GM18508 (cell line): ENCODE data around the gene ZNF654.
"Not testable (repeated sequence)": the region's sequence is repeated elsewhere in the genome, so short reads cannot be mapped to it uniquely, and the experiment has no call there.

Experiments
- ATAC-seq: cut with Tn5 transposase; IDR thresholded peaks from one replicate; pipeline ENCODE4 v1.9.1; 2021; ENCODE audit warnings: moderate number of reproducible peaks; ENCODE audit not compliant: insufficient read depth, unreplicated experiment

The ZNF654 gene

DNA sequence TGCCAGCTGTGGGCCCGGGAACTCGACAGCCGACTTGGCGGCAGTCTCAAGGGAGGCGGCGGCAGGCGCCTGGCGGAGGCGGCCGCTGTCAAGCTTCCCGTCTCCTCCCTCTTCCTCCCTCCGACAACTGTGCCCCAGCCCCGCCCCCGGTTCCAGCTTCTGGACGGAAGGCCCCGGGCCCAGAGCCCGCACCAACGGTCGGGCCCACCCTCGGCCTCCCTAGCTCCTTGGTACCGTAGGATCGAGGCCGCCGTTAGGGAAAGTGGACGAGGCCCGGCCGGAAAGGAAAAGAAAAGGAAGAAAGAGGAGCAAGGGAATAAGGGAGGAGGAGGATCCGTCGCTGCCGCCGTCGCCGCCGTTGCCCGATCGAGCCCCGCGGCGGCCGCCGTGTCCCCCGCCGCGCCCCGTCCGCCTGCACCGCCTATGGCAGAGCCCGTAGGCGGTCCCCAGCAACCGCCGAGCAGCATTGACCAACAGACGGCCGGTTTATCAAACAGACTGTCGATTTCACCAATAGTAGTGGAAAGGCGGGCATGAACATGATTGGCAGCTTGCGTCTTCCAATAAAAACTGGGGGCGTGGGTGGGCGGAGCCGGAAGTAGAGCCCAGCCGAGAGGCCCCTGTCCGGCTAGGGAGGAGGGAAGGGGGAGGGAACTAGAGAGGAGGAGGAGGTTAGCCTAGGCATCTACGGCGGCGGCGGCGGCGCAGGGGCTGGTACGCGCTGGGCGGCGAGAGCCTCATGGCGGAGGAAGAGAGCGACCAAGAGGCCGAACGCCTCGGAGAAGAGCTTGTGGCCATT is at the start of gene ZNF654, which contains the start of gene CGGBP1:
TSS of gene ZNF654 (plus strand) at position 675 of the 799 bp plus-strand sequence. CDS start at position 740, 65 bp downstream.
TSS of gene CGGBP1 (minus strand) at position 425 of the 799 bp plus-strand sequence. CDS start 3,029 bp downstream, outside the sequence.
- ATAC-seq = peak; percentile 90

DNA sequence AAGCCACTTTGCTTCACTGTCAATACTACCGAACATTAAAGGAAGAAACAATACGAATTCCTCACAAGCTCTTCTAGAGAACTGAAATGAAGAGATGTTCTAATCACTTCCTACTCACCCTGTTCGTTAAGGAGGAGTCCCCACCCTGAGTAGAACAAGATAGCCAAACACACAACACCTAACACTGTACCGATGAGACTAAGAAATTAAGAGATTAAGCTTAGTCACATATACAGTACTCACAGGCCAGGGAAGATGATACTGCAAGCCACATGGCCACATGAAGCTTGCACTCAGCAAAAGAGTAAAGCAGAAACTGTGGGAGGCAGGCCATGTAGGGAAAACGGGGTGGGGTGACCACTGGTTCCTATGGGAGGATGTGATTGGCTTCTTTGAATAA is 48.2 kb upstream of the ZNF654 start:
- no peak for ATAC-seq

DNA sequence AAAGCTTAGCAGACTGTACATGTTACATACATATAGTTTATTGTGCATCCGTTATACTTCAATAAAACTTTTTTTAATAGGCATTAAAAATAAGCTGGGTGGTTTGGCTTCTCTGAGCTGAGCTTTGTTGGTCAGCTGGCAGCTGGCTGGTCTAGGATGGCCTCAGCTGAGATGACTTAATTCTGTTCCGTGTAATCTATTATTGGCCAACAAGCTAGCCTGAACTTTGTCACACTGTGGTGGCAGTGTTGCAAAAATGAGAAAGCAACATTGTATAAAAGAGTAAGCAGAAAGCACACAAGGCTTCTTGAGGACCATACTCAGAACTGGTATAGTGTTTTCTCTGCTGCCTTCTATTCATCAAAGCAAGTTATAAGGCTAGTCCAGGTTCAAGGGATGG is 45.5 kb upstream of the ZNF654 start:
- no peak for ATAC-seq

DNA sequence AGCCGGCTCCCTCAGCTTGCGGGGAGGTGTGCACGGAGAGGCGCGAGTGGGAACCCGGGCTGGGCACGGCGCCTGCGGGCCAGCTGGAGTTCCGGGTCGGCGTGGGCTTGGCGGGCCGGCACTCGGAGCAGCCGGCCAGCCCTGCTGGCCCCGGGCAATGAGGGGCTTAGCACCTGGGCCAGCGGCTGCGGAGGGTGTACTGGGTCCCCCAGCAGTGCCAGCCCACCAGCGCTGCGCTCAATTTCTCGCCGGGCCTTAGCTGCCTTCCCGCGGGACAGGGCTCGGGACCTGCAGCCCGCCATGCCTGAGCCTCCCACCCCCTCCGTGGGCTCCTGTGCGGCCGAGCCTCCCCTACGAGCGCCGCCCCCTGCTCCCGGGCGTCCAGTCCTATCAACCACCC is 43.4 kb upstream of the ZNF654 start:
- ATAC-seq = not testable (repeated sequence)

DNA sequence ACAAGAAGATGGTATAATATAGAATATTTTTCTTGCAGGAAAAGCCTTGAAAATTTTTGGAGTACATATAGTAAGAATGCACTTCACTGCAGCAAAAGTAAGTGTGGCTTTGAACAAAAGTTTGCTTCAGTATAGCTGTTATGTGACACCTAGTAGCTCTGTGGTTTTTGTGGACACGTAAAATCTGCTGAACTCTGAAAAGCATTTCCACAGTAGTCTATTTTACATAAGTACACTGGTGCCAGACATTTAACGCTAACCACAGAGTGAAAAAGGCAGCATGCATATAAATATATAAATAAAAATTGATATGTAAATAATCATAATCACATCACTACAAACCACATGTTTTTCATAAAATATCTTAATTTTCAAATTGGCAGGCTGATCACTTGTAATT is 40.0 kb upstream of the ZNF654 start:
- ATAC-seq = peak; percentile 98

DNA sequence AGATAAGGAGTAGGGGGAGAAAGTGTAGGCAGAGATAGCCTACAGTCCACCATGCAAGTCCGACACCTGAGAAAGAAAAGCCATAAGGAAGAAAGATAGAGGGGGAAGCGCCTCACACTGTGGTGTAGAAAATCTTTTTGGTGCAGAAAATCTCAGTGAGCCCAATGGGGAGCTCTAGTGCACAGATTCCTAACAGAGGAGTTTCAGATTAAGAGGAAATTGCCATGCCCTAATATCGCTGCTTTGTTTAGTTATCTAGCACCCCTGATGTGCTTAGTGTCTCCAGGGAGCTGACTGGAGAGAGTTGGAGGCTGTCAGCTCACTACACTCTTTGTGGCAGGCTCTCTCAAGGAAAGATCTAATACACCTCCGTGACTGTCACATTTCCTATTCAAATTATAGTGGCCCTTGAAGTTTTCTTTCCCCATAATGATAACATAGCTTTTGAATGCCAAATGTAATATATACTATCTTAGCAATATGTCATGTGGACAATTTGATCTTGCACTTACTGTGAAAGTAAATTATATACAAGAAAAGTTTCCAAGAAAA is 34.0 kb upstream of the ZNF654 start:
- no peak for ATAC-seq

DNA sequence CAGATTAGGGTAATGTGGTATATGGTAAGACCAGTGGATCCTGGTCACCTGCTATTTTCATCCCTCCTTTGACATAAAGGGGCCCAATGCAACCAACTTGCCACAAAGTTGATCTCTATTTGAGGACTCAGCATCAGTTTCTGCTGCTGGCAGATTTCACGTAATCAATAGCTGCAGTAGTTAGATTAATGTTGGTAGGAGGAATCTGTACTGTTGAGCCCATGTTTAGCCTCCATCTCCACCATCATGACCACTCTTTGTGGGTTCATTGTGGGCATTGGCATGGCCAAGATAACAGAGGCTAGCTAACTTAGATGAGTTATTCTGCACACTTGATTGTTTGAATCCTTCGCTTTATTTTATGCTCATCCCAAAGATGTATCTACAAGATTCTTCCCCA is 30.2 kb upstream of the ZNF654 start:
- ATAC-seq = no peak

DNA sequence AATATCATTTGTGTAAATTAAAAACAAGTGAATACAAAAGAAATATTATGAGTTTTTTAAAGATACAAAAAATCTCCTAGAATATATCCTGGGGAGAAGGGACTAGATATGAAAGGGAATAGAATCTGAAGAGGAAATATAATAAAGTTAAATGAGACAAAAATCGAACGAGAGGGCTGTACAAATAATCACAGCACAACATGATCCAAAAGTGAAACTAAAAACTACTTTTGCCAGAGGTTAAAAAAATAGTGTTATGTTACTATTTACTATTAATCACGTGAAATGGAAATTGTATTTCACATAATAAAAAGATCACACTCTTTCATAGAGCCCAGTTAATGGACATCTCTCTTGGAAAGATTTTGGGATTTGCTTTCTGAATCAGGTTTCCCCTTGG is 28.8 kb upstream of the ZNF654 start:
- ATAC-seq = no peak

DNA sequence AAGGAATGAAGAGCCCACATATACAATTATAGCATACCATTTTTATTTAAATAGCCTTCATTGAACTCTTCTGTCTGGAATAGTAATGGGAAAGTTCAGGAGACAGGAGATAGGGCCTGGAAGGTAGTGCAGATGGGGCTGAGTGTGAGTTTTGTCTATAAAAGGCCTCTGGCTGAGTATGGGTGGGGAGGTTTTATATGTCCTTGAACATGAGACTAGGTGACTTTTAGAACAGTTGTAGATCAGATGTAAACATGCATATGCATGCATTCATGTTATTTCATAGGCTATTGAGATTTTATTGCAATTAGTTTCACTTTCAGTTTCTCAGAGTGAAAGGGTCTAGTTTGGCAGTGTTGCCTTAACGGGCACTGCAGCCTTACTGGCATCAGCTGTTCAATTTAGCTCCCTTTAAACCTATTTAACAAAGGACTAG is 27.4 kb upstream of the ZNF654 start:
- ATAC-seq = peak; percentile 70

DNA sequence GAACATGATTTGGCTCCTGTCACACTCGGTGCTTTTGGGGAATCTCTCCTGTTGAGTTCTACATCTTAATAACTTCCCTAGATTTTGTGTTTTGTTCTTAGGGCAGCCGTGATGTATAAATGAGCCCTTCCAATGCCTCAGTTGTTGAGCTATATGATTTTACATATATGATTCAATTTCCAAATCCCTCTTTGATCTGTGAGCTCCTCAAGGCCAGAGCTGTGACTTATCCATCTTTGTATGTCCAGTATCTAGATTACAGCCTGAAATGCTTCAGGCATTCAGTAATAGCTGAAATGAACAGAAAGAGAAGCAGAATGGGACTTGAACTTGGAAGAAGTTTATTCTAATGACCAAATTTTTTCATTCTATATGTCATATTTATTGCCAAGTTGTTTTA is 26.8 kb upstream of the ZNF654 start:
- no peak for ATAC-seq

DNA sequence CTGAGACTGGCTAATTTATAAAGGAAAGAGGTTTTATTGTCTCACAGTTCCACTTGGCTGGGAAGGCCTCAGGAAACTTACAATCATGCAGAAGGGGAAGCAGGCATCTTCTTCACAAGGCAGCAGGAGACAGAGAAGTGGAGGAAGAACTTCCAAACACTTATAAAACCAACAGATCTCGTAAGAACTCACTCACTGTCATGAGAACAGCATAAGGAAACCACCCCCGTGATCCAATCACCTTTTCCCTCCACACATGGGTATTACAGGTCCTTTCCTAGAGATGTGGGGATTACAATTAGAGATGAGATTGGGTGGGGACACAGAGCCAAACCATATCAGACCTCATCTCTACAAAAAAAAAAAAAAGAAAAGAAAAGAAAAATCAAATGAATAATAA is 26.0 kb upstream of the ZNF654 start:
- ATAC-seq = no peak

DNA sequence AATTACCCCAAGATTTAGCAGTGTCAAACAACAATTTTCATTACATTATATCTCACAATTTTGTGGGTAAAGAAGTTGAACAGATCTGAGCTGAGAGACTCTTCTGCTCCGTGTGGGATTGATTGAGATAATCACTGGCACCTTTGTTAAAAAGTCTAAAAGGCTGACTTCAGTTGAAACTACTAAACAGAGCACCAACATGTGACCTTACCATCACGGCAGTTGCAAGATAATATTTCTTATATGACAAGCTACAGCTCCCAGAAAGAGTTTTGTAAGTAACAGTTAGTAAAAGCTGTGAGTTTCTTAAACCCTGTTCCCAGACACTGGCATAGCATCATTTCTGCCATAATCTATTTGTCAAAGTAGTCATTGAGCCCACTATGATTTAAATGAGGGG is 25.2 kb upstream of the ZNF654 start:
- ATAC-seq = no peak

DNA sequence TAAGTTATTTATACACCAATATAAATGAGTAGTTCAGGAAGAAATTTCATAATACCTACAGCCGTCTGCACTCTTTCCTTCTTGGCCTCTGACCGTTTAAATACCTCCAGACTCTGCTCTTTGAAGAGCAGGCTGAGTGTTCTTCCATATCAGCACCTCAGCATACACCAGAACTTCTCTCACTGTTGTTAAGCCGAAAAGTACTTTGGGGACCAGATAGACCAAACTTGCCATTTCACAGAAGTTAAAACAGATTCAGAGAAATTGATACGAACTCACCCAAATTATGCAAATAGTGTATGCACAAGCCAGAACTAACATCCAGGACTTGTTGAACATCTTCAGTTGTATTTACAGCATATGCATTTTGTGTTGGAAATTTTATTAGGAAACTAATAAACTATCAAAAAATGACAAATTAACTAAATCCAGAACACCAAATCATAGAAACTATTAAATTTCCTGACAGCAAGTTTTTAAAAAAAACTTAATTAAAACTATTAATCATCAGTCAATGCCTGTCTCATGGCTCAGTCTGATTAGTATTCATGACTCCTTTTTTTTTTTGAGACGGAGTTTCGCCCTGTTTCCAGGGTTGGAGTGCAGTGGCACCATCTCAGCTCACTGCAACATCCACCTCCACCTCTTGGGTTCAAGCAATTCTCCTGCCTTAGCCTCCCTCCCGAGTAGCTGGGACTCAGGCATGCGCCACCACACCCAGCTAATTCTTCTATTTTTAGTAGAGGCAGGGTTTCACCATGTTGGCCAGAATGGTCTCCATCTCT is 24.4 kb upstream of the ZNF654 start:
- ATAC-seq = no peak

DNA sequence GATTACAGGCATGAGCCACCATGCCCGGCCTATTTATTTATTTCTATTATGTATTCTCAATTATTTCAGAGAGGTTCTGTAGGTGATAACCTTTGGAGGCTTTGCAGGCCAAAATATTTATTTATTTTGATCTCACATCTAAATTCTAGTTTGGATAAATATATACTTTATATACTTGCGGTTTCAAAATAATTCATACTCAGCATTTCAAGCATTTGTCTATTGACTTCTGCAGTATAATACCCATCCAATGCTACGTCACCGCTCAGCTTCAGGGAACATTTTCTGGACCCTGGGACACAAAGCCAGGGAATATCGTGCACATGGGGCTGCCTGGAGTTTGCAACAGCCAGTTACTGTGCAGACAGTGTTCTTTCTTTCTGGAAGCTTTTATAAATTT is 22.8 kb upstream of the ZNF654 start:
- ATAC-seq = no peak

DNA sequence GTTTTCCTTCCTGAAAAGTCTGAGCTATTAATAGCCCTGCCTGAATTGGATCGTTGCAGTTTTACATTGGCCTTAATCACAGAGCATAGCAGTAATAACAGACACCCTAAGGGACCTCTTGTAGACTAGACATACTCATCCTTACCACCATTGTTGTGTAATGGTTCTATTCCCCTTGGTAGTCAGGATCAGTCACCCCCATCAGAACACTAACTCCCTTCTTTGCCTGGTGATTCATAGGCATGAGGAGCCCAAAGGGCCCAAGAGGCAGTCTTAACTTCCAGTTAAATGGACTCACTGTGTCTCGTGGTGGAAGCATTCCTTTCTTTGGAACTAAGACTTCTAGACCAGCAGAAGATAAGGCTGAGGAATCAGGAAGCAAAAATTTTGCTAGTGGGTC is 20.5 kb upstream of the ZNF654 start:
- ATAC-seq = no peak

DNA sequence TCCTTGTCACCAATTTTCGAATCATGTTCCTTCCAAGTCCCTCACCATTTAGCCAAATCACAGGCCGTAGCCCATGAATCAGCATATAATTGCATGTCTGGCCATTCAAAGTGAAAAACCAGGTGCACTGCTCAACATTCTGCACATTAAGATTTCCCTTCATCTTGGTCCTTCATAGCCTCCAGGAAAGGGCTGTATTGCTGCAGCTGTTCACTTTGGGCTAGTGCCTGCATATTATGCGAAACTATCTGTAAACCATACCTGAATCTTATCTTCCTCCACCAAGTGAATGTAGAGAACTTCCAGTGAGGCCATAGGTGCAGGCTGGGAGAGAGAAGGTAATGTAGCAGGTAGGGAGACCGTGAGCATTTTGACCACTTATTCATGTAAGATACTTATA is 18.5 kb upstream of the ZNF654 start:
- no peak for ATAC-seq

DNA sequence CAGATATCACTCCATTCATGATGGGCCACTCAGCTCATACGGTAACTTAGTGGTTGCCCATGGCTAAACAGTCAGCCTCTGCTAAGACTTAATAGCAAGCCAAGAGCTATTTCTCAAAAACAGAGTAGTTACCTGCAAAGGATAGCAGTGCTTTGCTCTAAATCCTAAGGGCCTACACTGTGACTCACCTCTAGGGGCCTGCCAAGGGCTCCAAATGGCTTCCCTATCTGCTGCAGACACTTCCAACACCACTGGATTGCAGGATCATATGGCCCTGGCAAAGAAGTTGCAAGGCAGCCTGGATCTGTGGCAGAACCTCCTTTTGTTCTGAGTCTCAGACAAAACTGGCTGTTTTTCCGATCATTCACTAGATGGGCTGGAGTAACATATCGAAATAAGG is 18.1 kb upstream of the ZNF654 start:
- no peak for ATAC-seq

DNA sequence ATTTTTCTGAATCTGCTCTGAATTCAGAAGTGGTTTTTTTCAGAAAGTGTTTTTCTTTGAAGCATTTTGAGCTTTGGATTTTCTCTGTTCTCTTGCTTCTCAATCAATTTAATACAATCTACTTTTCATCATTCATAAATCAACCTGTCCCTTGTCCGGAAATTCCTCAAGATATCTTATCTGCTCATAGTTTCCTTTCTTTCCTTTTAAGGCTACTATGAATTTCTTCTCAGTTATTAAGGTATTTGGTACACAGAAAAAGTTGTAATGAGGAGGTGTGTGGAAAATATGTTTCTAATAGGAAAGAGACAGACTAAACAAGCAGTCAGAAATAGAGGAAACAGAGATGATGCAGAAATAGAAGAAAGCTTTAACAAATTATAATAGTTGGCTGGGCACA is 14.6 kb upstream of the ZNF654 start:
- no peak for ATAC-seq

DNA sequence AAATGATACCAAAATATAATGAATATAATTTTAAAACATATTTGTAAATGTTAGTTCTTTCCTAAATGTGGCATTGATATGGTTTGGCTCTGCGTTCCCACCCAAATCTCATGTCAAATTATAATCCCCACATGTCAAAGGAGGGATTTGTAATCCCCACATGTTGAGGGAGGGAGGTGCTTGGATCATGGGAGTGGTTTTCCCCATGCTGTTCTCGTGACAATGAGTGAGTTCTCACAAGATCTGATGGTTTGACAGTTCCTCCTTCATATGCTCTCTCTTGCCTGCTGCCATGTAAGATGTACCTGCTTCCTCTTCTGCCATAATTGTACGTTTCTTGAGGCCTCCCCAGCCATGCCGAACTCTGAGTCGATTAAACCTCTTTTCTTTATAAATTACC is 12.3 kb upstream of the ZNF654 start:
- no peak for ATAC-seq

DNA sequence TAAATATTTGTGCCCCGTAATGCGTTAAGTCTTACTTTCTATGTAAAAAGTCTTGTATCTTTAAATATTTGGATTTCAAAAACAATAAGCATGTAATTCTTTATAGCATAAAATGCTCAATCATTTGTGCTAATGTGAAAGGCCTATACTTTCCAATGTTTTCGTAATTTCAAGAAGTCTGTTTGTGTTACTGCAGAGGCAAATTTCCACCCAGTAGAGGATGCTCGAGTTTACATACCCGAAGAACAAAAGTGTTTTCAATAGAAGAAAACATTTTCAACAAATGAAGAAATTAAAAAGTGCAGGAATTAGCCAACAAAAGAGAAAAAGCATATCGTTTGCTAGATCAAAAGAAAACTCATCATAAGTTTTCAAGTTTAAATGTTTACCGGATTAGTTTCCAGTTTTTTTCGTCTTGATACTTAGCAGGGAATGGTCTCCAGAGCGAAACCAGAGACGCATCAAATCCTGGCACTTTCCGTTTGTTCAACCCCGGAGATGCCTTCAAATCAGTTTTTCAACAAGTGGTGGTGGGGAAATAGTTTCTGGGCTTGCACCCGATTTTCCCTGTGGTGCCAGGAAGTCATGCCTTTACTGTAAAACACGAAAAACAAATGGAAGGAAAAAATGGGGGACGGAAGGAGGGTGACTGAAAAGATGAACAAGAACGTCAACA is 1.3 kb upstream of the ZNF654 start:
- ATAC-seq = no peak

DNA sequence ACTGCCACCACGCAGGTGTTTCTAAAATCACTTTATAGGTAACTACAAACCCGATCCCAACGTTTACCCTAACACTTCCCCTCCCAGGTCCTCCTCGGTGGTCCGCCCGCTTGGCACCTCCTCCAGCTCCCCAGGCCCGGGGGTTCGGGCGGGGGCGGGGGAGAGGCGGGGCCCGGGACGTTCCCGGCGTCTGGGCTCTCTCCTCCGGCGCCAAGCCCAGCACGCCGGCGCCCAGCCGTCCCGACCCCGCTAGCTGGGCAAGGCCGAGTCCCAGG is 812 bp upstream of the ZNF654 start:
- ATAC-seq = no peak
